Measurements from ENCODE around the gene THAP7.

The THAP7 gene

GRCh38 chr22:20993304-20994127 is 8.4 kb downstream of the THAP7 start:
- DNase-seq (ENCODE audit: low read depth in 3 of 3): no peak

GRCh38 chr22:20992456-20993303 is 9.2 kb downstream of the THAP7 start:
- DNase-seq (ENCODE audit: low read depth in 3 of 3): no peak

DNA sequence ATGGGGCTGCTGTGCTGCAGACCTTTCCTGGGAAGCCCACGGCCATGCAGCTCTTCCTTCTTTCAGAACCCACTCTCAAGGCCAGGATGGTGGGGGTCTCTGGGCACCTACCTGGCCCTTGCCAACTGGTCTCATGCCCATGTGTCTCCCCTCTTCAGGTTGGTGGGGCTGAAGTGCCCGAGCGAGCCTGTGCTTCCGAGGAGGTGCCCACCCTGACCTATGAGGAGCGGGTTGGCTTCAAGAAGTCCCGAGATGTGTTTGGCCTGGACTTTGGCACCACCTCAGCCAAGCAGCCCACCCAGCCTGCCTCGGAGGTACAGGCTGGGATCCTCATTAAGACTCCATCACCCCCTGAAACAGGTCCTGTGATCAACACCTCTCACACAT is 9.9 kb downstream of the THAP7 start:
- DNase-seq (ENCODE audit: low read depth in 3 of 3): no peak

DNA sequence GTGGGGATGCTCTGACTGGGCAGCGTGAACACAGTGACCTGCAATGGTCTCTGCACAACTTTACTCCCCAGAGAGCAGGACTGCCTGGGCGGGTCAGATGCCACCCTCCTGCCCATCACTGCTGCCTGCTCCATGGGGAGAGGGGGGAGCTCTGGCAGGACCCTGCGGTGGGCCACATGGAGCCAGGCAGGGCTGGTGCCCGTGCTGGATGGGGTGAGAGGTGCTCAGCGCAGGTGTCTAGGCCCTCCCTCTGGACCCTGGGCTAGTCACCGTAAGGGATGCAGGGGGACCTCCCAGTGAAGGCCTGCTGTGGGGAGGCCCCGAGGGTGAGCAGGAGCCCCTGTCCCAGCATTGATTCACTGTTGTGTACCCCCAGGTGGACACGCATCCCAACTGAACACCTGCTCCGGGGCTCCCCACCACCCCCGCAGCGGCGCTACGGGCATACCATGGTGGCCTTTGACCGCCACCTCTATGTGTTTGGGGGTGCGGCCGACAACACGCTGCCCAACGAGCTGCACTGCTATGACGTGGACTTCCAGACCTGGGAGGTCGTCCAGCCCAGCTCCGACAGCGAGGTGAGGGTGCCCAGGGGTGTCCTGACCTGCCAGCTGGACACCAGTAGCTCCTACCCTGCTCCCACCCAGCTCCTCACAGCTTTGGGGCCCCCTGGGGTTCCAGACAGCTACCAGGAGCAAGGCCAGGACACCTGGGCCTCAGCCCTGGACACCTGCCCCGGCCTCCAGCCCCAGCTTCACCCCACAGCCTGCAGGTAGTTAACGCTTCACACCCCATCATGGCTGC is 10.5 kb downstream of the THAP7 start:
- DNase-seq (ENCODE audit: low read depth in 3 of 3): no peak

- DNase-seq (ENCODE audit: low read depth in 3 of 3): no peak
Observed at GRCh38 chr22:20990184-20991180, 11.4 kb downstream of the THAP7 start.

DNA sequence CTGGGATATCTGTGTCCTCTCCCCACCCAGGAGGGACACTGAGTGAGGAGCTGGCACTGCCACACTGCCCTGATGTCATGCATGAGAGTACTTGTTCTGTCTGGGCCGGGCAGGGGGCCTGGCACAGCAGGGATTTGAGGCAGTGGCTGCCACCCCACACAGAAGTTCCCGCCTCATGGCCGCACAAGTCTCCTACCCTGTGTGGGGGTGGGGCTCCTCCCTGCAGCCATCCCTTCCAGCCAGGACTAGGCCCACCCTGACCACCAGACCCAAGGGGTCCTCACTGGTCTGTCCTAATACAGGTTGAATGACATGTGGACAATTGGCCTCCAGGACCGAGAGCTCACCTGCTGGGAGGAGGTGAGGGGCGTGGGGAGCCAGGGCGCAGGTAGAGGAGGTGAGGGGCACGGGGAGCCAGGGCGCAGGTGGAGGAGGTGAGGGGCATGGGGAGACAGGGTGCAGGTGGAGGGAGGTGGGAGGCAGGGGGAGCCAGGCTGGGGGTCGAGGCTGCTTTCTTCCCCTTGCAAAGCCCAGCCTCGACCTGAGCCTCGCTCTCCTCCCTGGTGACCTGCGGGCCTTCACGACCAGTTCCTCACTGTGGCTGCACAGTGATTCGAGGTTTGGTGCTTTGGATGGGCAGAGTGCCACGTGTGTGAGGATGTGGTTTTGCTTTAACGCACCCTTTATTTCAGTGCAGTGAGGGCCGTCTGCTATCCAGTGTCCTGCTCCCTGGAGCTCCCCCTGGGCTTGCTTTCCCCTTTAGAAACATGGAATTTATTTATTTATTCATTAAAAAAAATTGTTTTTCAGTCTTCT is 12.4 kb downstream of the THAP7 start:
- DNase-seq (ENCODE audit: low read depth in 3 of 3): no peak

GRCh38 chr22:20988573-20989322 is 13.2 kb downstream of the THAP7 start:
- DNase-seq (ENCODE audit: low read depth in 3 of 3): no peak

DNA sequence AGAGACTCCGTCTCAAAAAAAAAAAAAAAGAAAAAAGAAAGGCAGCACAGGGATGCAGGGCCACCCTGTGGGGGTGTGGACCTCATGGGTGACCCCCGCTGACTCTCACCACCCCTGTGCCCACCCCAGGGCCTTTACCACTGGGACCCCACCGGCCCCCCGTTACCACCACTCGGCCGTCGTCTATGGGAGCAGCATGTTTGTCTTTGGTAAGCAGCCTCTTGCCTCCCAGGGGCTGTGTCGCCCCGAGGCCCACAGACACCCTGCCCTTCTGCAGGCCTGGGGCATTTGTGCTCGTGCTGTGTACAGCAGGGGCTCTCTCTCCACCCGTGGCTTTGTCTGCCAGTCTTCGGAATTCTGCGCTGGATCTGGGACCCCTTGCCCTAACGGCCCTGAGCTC is 14.5 kb downstream of the THAP7 start:
- no peak for DNase-seq (ENCODE audit: low read depth in 3 of 3)

DNA sequence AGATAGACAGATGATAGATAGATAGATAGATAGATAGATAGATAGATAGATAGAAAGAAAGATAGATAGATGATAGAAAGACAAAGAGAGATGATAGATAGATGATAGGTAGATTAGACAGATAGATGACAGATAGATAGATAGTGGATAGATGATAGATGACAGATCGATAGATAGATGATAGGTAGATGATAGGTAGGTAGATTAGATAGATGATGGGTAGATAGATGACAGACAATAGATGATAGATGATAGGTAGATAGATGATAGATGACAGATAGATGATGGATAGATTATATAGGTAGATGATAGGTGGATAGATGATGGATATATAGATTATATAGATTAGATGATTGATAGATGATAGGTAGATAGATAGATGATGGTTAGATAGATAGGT is 15.6 kb downstream of the THAP7 start:
- DNase-seq (ENCODE audit: low read depth in 3 of 3): no peak

DNA sequence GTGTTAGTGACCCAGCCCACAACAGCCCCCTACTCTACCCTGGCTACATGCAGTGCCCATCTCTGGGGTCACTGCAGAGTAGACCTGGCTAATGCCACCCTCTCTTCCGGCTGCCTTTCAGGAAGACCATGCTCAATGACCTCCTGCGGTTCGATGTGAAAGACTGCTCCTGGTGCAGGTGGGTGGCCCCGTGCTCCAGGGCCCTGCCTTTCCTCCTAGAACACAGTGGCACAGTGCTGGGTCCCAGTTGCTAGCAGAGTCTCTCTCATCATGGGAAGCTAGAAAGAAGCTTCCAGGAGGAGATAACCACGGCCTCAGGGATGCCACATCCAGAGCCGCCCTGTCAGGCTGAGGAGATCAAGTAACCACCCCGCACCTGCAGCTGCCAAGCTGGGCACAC is 16.2 kb downstream of the THAP7 start:
- no peak for DNase-seq (ENCODE audit: low read depth in 3 of 3)

- no peak for DNase-seq (ENCODE audit: low read depth in 3 of 3)
Observed at GRCh38 chr22:20983081-20983771, 18.7 kb downstream of the THAP7 start.

DNA sequence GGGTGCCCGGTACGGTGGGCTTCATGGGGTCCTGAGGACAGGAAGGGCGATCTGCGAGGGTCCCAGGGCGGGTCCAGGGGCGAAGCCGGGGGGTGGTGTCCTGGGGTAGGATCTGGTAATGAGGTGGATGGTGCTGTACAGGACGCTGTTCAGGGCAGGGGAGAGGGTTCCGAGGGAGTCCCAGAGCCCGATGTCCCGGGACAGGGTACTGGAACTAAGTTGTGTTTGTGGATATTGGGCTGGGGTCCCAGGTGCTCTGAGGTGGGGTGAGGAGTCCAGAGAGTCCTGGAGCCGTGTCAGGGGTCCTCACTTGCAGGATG is 19.4 kb downstream of the THAP7 start:
- no peak for DNase-seq (ENCODE audit: low read depth in 3 of 3)

- peak; percentile 43 to 58 (median 53) for DNase-seq (ENCODE audit: low read depth in 3 of 3)
Observed at GRCh38 chr22:20981787-20982562, 19.9 kb downstream of the THAP7 start, which contains the start of gene LZTR1. Gene LZTR1 (plus strand): TSS chr22:20982297. CDS start chr22:20982372, 75 bp downstream.

- DNase-seq (ENCODE audit: low read depth in 3 of 3): no peak
Observed at GRCh38 chr22:20980938-20981722, 20.8 kb downstream of the THAP7 start.

DNA sequence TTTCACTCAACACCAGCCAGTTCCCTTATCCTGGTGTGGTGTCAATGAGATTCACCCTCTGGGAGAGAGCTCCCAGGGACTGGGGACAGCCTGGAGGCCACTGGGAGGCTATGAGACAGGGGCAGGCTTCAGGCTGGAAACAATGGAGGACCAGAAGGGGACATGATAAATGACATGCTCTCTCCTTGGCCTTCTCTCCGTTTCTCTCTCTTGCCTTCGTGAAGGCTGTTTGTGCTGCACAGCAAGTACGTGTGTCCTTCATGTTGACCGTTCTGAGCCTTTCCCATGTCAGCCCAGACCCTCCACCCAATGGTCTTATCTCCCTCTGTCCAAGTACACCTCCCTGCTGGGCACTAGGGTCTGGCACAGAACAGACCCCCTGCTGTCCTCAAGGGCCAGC is 21.4 kb downstream of the THAP7 start:
- DNase-seq (ENCODE audit: low read depth in 3 of 3): no peak

GRCh38 chr22:20979940-20980453 is 21.9 kb downstream of the THAP7 start:
- DNase-seq (ENCODE audit: low read depth in 3 of 3): no peak

DNA sequence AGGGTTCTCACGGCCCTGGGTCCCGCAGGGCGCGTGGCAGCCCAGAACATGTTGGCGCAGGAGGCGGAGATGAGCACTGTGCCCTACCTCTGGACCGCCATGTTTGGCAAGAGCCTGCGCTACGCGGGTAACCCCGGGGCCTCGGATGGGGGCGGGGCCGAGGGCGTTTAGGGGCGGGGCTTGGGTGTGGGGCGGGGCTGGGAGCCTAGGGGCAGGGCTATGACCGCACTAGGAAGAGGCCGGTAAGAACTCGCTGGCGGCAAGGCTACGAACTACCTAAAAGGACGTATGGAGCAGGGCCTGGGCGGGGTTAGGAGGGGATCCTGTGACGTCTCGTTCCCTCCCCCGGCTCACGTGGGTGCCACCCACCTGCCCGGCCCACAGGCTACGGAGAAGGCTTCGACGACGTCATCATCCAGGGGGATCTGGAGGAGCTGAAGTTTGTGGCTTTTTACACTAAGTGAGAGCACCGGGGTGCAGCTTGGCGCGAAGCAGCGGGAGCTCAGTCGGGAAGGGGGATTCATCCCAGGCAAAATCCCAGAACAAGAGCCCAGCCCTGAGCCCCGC is 22.6 kb downstream of the THAP7 start:
- peak; percentile 39 to 68 (median 57) for DNase-seq (ENCODE audit: low read depth in 3 of 3)
